Activated T-helper 9 cell treated with anti-CD3 and anti-CD28 coated beads, Interleukin-2, amount 50 U/mL, for 16 hours (primary cell): ENCODE data around the gene SRSF3.

Experiments
- DNase-seq: peaks from one replicate; pipeline ENCODE4 v3.0.0-alpha.2; 2020; ENCODE audit warnings: low read depth

SRSF3 gene

DNA sequence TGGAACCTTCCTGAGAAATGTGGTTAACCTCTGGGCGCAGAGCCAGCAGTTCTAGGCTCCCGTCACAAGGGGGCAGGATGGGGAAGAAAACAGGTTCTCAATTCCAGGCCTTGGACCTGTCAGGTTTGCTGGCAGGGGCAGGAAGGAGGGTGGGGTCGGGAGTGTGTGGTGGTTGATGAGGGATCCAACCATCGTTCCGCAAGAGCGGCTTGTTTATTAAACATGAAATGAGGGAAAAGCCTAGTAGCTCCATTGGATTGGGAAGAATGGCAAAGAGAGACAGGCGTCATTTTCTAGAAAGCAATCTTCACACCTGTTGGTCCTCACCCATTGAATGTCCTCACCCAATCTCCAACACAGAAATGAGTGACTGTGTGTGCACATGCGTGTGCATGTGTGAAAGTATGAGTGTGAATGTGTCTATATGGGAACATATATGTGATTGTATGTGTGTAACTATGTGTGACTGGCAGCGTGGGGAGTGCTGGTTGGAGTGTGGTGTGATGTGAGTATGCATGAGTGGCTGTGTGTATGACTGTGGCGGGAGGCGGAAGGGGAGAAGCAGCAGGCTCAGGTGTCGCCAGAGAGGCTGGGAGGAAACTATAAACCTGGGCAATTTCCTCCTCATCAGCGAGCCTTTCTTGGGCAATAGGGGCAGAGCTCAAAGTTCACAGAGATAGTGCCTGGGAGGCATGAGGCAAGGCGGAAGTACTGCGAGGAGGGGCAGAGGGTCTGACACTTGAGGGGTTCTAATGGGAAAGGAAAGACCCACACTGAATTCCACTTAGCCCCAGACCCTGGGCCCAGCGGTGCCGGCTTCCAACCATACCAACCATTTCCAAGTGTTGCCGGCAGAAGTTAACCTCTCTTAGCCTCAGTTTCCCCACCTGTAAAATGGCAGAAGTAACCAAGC is 29.6 kb downstream of the SRSF3 start:
- DNase-seq, result peak; percentile 65

DNA sequence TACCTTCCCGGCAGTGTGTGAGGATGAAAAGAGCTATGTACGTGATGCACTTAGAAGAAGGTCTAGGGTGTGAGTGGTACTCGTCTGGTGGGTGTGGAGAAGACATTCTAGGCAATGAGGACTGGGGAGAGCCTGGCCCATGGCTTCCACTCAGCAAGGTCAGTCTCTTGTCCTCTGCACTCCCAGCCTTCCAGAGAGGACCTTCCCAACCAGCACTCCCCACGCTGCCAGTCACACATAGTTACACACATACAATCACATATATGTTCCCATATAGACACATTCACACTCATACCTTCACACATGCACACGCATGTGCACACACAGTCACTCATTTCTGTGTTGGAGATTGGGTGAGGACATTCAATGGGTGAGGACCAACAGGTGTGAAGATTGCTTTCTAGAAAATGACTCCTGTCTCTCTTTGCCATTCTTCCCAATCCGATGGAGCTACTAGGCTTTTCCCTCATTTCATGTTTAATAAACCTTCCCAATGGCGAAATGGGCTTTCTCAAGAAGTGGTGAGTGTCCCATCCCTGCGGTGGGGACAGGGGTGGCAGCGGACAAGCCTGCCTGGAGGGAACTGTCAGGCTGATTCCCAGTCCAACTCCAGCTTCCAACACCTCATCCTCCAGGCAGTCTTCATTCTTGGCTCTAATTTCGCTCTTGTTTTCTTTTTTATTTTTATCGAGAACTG is 30.4 kb downstream of the SRSF3 start:
- no peak for DNase-seq

DNA sequence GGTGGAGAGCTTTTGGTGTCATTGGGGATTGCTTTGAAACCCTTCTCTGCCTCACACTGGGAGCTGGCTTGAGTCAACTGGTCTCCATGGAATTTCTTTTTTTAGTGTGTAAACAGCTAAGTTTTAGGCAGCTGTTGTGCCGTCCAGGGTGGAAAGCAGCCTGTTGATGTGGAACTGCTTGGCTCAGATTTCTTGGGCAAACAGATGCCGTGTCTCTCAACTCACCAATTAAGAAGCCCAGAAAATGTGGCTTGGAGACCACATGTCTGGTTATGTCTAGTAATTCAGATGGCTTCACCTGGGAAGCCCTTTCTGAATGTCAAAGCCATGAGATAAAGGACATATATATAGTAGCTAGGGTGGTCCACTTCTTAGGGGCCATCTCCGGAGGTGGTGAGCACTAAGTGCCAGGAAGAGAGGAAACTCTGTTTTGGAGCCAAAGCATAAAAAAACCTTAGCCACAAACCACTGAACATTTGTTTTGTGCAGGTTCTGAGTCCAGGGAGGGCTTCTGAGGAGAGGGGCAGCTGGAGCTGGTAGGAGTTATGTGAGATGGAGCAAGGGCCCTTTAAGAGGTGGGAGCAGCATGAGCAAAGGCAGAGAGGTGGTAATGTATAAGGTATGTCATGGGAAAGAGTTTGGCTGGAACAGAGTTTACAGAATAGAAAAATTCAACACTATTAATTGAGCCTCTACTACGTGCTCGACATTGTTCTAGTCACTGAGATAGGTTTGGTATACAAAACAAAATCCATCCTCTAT is 31.2 kb downstream of the SRSF3 start:
- DNase-seq, result no peak

DNA sequence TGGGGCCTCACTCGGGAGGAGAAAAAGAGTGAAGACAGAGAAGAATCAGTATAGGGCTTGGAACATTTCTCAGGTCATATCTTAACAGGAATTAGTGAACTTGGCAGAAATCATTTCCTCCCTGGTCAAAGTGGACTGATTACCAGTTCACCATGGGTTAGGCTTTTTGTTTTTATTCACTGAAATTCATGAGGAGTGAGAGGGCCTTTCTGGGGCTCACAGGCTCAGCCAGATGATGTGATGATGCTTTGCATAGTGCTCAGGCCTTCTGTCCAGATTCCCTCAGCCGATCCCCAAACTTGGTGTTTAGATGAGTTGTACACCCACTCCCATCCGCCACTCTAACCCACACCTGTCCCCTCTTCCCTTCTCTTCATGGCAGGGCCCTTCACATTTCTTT is 32.5 kb downstream of the SRSF3 start:
- DNase-seq, result no peak

DNA sequence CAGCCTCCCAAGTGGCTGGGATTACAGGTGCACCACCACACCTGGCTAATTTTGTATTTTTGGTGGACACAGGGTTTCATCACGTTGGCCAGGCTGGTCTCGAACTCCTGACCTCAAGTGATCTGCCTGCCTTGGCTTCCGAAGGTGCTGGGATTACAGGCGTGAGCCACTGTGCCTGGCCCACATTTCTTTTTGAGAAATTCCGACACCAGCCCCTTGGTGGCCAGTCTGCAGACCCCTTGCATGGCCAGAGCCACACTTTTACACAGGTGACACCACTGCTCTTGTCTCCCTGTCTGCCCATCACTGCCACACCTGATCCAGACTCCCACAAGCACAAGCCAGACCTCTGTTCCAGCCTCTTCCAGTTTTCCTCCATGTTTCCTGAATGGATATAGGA is 33.0 kb downstream of the SRSF3 start:
- no peak for DNase-seq

DNA sequence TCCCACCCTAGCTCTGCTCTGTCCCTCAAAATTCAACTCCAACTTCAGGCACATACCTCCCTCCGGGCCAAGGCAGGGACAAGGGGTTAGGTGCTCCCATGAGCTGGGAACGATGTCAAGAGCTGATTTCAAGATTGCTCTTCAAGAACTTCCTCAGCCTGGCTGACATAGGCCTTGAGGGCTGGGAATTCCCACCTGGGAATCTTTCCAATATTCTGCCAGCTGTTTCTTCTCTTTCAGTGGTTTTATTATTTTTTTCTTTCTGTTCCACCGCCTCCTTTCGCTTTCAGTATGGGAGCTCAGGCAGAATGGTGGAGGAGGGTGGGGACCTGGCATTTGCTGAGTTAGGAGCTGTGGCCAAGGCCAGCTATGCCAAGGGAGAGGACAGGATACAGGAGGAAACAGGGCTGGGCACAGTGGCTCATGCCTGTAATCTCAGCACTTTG is 33.7 kb downstream of the SRSF3 start:
- DNase-seq, result no peak

DNA sequence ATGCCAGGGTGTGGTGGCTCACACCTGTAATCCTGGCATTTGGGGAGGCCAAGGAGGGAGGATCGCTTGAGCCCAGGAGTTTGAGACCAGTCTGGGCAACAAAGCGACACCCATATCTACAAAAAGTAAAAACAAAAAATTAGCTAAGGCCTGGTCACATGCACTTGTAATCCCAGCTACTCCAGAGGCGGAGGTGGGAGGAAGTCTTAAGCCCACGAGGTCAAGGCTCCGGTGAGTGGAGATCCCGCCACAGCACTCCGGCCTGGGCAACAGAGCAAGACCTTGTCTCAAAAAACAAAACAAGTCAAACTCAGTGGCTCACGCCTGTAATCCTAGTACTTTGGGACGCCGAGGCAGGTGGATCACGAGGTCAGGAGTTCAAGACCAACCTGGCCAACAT is 35.6 kb downstream of the SRSF3 start:
- DNase-seq, result no peak

DNA sequence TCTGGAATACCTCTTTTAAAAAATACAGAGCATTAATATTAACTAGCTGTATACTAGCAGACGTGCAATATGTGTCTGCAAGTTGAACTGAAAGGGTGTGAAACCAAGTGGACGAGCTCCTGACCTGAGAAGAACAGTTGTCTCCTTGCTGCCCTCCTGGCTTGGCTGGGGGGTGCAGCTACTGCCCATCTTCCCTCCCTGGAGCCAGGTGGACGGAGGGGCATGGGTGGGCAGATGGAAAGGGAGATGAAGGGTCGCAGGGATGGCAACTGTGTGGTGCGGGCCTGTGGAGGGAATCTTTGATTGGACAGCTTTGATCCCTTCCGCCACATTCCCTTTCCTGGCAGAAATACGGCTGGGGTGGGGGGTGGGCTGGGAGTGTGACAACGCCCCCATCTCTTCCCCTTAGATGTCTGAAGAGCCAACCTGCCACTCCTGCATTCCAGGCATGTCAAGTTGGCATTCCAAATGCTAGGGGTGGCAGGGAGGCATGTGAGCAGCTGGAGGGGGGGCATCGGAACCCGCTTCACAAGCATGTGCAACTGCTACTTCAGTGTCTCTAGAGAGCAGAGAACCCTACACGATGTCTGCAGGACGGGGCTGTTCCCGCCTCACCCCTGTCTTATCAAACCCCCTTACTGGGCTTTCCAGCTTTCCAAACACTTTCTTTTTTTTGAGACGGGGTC is 37.3 kb downstream of the SRSF3 start:
- no peak for DNase-seq

DNA sequence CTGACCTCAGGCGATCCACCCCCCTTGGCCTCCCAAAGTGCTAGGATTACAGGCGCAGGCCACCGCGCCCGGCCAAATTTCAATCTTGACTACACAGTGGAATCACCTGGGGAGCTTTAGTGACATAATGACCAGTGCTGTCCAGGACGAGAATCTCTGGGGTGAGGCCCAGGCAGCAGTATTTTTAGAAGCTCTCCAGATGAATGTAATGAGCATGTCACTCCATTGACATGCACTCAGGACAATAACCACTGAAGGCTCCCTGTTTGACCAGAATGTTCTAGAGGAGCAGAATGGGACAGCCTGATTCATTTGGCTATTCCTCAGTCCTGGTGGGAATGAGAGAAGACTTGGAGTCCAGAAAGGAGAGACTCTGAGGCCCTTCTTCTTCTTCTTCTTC is 39.2 kb downstream of the SRSF3 start:
- no peak for DNase-seq

DNA sequence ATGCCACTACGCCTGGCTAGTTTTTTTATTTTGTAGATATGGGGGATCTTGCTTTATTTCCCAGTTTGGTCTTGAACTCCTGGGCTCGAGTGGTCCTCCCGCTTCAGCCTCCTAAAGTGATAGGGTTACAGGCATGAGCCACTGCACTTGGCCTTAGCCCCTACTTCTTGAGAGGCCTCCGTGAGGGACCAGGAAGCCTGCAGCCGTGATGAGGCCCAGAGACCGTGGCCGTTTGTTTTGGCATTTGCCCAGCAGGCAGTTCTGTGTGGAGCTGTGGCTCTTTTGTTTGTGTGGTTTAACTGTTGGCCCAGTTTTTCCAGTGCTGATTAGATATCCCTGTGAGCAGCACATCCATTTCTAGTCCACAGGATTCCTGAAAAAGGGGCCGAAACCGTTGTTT is 39.8 kb downstream of the SRSF3 start:
- DNase-seq, result no peak

DNA sequence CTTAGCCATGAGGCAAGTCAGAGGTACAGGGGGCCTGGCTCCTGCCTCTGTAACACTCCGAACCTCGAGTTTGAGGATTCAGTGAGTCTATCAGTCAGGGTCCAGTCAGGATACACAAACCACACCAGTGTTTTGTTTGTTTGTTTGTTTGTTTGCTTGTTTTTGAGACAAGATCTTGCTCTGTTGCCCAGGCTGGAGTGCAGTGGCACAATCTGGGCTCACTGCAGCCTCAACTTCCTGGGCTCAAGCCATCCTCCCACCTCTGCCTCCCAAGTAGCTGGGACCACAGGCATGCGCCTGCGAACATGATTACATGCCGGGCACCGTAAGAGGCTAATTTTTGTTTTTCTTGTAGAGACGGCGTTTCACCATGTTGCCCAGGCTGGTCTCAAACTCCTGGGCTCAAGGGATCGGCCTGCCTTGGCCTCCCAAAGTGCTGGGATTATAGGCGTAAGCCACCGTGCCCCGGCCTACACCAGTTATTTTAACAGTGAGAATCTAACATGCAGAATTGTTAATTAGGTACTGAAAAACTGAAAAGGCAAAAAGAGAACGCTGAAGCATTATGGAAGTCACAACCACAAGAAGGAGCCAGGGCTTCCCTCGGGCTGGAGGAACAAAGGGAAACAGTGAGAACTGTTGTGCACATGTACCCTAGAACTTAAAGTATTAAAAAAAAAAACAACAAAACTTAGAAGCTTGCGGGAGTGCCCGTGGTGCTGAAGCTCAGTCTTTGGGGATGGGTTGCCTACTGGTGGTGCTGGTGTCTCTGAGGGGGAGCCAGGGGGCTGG is 40.4 kb downstream of the SRSF3 start:
- DNase-seq, result no peak

DNA sequence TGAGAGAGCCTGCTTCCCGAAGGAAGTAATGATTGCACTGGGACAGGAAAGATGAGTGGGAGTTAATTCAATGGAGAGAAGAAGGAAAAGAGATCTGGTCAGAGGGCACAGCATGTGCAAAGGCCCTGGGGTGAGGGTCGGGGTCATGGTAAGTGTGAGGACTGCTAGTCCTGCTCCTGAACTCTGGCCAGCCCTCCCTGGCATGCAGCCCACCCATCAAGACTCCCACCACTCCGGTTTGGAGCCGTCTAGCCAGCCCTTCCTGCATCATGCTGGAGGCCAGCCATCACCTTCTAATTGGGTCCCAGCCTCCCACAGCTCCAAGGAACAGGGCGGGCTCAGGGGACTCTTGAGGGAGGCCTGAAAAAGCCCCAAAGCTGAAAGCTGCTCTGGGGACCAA is 42.1 kb downstream of the SRSF3 start:
- no peak for DNase-seq

DNA sequence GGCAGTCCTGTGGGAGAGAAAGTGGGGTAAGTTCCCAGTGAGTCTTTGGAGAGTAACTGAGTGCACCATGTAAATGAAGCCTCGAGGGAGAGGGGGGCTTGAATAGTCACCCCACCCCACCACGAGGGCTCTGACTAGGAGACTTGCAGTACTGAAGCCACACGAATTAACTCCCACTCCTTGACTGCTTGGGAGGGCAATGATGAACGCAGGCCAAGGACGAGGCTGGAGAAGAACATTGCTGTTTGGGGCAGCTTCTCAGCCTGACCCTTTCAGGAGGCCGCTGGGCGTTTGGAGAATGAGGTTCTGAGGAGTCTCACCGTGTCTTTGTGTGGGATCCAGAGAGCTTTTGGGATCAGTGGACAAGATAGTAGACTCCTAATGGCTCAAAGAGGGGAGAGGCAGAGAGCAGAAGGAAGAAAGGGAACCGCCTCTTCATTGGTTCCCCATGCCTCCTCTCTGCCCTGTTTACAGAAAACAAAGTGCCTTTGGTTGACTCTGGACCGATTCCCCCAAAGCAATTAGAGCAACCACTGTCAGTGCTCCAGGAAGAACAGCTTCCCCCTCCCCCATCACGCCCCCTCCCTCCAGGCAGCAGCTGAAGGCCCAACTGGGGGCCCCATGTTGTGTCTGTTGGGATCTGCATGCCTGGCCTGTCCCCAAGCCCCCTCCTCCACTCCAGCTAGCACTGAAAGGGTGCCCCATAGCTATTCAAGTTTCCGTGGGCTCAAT is 42.7 kb downstream of the SRSF3 start:
- DNase-seq, result no peak

DNA sequence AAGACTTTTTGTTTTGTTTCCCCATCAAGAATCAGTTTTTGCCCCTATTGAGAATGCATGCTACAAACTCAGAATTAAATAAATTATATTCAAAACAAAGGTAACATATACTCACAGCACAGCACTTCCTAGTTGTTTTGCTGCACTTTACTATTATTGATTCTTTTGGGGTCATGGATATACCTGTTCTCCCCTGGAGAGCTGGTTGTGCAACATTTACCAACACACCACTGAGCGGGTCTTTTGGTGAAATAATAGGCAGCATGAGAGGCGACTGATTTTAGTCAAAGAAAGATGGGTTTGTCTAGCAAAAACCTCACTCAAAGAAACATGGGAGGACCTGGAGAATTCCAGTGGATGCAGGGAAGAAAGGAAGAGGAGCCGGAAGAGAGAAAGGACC is 44.4 kb downstream of the SRSF3 start:
- DNase-seq, result no peak

DNA sequence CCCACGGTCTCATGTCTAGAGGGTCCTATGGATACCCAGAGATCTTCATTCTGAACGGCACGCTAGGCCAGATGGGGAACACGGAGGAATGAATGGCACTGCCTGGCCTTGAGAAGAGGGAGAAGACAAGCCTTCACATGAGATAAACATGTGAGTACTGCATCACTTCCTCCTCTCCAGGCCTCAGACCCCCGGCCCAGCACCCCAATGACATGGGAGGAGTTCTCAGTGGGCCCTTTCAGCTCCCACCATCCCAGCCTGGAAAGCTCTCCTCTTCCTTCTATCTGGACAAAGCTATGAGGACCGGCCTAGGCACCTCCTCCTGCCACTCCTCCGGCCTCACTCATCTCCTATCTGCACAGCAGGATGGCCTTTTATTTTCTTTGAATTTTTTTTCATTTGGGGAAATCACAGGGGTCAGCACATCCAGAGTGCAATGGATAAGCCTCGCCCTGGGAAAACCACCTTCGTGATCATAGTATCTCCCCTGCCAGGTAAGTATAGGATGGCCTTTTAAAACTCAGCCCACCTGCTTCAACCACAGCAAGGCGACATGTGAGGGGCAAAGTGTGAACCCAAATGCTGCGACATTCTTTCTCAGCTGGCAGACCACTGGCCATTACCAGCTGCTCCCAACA is 45.1 kb downstream of the SRSF3 start:
- DNase-seq, result no peak

DNA sequence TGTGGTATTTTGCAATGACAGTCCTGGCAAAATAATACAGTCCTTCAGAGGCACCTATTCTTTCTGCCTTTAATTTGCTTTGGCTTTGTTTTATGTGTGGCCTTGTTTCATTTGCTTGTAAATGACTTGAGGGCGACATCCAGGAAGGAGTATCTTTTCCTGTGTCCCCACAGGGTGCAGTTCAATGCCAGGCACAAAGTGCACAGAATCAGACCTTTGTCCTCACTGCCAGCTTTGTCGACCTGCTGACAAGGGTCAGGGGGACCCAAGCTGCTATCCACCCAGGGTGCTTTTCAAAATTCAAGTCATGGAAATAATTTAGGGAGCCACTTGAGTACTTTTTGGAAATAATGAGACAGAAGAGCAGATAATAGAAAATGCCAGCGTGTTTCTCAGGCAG is 47.4 kb downstream of the SRSF3 start:
- DNase-seq, result no peak

DNA sequence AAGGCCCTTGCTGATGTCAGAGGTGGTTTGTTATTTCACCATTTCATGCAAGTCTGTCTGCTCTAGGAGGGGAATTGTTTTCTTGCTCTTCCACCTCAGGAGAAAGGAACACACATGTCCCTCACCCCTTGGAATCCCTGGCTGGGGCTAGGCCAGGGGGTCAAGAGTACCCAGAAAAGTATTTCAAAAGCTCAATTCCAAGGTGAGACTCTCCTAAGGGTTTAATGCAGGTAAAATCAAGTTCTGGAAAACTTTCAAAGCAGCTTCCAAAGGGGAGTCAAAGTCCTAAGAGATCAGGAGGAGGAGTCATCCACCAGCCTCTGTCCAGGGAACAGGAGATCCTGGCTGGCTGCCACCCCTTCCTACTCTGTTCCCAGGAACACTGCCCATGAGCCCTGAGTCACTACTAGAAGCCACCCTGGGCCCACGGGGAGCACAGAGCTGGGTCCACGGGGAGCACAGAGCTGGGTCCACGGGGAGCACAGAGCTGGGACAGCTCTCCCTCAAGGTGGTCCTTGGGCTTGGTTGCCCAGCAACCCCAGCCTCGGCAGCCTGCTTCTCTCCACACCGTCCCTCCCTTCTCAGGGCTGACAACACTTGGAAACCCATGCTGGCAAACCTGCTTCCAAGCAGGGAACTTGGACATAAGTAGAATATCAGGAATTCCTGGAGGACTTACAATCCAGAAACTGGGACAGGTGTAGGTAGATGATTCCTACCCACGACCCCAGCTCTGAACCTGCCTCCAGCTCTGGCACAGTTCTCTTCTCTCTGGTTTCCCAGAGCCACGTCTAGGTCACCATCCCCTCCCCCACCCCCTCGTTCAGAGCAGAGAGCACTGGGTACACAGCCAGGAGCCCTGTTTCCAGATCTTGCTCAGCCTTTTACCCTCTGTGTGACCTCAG is 49.0 kb downstream of the SRSF3 start:
- DNase-seq, result no peak

DNA sequence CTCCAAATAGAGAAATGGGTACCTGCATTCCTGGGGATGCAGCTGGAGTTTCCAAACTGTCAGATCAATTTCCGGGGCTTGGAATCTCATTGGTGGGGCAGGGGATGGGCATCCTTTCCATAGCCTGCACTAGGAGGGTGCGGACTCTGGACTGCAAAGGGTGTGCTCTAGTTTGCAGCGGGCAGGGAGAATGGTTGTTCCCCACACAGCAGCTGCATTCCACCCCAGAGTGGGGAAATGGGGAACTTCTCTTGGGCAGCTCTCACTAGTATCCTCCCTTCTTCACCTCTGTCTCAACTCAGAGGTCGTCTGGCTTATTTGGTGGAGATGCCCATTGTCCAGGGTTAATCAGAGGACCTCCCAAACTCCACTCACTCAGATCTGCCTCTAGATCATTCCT is 49.8 kb downstream of the SRSF3 start:
- DNase-seq, result no peak

DNA sequence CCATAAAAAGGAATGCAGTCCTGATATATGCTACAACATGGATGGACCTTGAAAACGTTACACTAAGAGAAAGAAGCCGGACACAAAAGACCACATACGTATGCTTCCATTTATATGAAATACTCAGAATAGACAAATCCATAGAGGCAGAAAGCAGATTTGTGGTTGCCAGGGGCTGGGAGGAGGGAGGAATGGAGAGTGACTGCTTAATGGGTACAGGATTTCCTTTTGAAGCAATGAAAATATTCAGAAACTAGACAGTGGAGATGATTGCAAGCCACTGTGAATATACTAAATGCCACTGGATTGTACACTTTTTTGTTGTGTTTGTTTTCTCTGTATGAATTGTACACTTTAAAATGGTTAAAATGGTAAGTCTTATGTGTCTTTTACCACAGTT is 54.9 kb downstream of the SRSF3 start:
- DNase-seq, result no peak
